HG02840 (cell line): ENCODE data around the gene MTOR.

ENCODE experiments used
- ATAC-seq: cut with Tn5 transposase; IDR thresholded peaks from one replicate; pipeline ENCODE4 v1.9.1; 2021; ENCODE audit warnings: mild to moderate bottlenecking, moderate library complexity, moderate number of reproducible peaks; ENCODE audit not compliant: unreplicated experiment, low FRiP score

Gene MTOR

DNA sequence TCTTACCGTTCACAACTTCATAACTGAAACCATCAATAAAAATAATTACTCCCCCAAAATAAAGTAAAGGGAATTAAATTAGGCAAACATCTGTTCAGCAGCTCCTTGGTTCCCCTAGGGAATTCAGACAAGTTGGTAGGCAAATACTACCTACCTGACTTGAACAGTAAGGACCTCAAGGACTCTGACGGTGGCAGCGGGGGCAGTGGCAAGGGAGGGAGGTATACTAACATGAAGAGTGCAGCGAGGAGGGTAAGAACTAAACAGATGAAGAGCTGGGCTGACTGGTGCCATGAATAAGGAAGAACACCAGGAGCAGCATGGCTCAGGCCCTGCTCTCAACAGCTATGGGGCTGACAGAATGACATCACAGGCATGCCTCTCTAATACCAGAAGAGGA, 33.1 kb downstream of the MTOR start:
- no peak for ATAC-seq

DNA sequence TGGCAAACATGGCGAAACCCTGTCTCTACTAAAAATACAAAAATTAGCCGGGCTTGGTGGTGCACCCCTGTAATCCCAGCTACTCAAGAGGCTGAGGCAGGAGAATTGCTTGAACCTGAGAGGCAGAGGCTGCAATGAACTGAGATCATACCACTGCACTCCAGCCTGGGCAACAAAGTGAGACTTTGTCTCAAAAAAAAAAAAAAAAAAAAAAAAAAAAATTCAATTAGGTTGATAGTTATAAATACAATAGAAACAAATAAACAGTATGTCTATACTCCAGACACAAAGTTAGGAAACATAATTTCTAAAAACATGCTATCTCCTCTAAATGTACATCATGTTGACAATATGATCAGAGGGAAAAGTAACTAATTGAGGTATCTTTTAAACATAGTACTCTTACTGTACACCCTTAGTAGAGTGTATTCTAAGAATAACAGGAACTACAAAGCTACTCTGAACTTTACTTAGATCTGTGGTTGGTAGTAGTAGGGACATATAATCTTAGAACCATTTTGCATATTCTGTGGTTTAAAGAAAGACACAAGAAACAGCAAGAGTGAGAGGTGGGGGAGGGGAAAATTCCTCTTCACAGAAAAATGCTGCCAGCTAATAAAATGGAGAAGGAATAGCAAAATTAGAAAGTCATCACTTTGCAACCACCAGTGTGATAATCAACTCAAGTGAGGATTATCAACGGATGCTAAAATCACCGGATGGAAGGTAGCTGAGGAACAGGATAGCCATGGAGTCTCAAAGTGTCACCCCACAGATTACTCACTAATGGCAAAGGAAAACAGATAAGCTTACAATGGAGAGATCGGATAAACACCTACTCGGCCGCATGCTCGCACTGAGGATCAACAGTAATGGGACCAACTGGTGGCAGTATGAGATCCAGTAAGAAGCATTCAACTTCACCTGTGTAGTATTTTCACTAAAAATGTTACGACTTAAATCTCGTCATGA, 35.0 kb downstream of the MTOR start:
- no peak for ATAC-seq

DNA sequence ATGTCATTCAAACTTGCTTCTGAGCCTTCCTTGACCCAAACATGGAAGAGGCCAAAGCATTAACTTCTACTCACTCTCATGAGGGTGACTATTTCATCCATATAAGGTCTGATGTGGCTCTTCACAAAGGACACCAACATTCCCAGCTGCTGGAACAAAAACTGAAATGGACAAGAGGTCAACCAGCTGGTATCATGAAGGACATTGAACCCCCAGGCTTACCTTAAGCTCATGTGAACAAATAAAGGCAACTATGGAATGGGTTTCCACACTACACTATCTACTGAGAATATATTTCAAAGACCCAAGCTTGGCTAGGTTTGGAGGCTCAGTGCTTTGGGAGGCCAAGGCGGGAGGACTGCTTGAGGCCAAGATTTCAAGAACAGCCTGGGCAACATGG, 46.3 kb downstream of the MTOR start:
- no peak for ATAC-seq

DNA sequence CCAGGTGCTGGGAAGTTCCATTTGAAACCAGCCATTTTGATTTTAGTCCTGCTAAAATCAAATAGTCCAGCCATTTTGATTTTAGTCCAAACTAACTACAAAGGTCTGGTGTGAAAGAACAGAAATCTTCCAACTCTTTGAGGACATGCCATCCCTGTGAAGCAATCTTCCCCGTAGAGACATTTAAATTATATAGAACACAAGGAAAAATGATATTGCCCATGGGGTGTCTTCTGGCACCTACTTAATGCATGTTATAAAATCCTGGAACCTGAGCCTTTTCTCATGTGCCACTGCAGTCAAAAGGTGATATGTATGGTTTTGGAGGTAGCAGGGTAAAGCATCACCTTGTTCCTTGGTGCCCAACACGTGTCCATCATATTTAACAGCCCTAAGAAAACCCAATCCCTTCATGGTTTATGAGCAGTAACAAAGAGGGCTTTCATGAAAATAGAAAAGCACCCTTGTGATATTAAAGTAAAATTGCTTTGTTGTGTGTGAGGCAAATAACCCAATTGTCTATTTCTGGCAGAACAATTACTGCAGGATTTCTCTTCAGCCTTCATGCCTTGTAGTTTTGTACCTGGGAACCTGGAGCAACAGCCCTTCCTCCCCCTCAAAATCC, 46.9 kb downstream of the MTOR start:
- no peak for ATAC-seq

DNA sequence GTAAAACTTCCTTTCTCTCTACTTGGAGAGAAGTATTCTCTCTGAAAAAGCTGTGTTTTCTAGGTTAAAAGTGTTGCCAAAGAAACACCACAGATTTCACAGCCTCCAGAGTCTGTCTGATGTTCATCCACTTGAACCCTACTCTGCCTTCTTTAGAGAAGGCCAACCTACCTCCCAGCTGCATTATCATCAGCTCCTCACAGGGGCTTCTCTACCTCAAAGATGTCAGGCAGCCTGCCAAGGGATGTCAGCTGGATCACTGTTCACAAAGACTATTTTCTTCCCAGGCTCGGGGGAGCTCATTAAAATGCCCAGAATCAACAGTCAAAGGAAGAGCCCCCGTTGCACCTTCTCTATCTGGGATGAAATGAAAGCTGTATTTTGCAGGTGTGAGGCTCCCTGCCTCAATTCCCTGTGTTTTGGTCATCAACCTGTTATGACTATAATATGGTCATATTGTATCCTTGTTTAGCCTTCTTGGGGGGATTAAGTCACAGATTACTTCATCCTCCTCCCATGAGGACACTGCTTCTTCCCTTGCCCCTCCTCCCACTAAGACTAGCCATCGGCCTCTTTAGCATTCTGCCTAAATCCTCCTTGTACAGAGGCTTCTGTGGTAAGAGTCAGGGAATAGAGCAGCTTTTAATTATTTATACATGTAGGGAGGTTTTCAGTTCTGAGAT, 47.5 kb downstream of the MTOR start:
- ATAC-seq: no peak

DNA sequence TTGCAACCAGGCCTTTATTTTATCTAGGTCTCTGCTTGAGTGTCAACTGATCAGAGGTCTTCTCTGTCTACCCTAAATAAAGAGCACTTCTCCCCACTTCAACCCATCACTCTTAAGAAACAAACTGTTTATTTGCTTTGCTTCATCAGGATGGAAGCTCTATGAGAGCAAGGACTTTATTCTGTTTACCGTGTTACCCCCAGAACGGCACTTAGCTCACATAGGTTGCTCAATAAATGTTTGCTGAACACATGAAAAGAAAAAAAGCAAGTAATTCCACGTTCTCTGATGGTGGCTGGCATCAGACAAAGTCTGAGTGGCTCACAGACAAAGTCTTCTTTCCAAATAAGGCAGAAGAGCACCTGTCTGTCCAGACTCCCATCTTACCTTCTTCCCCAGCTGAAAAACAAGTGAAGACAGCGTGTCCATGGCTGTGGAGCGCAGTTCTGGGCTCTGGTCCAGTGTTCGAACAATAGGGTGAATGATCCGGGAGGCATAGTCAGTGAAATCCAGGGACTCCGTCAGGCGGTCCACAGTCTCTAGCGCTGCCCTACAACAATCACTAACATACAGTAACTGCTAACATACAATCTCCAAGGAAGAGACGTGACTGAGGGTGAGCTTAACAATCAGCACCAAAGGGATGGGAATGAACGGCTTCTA, 50.3 kb downstream of the MTOR start:
- ATAC-seq: no peak

DNA sequence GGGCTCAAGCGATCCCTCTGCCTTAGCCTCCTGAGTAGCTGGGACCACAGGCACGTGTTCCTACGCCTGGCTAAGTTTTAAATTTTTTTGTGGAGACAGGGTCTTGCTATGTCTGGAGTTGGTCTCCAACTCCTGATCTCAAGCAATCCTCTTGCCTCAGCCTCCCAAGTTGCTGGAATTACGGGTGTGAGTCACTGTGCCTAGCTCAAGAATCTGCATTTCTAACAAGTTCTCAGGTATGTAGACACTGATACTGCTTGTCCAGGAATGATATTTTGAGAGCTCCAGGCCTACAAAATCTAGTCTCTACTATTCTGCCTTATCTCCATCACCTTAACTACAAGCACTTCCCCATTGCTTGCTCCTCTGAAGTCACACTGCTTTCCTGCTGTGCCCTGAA, 50.9 kb downstream of the MTOR start:
- no peak for ATAC-seq

DNA sequence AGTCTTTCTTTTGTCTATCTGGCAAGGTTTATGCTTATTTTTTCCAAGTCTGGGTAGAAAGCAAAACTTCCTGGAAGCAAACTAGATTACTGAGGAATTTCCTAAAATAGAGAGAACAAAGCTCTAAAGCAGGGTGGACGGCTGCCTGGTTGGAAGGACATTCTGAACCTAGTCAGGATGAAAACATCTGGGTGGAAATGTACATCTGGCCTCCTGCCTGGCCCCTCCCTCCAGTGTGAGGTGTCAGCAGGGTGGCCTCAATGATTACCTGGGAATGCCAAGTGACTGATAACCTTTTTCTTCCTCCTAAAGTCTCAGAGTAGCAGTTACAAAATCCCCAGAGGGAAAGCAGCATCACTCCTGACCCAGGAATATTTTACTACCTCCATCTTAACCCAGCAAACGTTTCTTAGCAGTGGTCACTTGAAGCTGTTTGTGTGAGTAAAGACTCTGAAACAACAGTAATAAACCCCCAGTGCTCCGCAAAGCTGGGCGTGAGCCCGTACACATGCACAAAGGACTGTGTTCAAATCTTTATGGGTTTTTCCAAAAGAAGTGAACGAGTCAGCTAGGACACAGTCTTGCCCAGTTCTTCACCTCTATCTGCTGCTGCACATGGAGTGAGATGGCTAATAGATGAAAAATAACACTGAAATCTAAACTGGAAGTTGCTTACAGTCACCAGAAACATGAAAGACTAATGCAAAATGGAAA, 54.3 kb downstream of the MTOR start:
- no peak for ATAC-seq

DNA sequence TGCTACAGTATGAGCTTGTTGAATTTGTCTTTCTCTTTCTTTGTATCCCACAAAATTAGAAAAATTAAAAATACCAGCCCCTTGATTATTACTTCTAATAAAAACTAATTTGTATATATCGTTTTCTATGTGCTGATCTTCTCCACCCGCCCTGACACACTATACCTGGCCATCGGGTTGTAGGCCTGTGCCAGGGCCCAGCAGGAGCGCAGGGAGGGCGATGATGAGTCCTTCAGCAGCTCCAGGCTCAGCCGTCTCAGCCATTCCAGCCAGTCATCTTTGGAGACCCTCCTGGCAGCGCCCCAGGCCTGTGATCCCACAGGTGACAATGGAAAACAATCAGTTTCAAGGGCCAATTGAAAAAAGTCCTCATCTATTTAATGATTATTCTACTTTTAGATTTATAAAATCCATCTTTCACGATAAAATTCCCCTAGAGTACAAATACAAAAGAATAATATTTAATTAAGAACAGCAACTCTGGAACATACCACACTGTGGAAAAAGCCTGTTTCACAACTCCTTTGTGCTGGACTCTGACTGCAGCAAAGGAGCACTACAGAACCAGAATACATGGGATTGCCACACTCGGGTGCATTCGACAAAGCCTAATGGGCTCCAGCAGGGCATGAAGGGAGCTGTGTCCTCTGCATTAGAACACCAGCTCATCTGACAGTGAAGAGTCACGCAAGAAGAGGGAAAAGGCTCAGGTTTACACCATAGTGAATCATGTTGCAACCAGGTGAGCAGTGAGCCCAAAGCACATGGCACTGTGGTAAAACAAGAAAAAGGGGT, 57.8 kb downstream of the MTOR start:
- no peak for ATAC-seq

DNA sequence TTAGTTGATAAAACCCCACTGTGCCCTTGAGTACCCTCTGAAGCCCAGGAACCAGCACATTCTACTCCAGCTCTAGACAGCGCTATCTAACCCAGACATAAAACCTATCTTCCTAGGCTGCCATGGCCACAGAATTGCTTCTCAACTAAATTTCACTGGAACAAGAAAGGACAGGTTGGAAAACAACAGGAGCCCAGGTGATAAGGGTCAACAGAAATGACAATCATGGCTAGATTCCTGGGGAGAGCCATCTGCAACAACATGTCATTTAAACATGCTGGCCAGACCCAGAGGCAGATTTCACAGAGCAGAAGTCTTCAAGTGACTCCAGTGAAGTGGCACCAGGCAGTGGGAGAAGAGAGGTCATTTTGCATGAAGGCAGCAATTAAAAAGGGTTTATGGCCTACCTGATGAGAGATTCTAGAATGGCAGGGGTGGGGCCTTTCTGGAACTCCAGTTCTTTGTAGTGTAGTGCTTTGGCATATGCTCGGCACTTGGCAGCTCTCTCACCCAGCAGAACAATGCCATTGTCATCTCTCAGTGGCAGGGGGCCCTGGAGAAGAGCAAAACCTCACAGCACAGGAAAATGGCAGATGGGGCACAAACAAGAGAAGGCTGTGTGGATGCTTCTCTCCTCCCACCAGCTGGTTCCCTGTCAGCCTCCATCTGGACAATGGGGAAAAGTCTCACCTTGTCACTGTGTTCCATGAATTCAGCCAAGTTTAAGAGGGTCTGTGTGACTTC, 63.3 kb downstream of the MTOR start:
- no peak for ATAC-seq

DNA sequence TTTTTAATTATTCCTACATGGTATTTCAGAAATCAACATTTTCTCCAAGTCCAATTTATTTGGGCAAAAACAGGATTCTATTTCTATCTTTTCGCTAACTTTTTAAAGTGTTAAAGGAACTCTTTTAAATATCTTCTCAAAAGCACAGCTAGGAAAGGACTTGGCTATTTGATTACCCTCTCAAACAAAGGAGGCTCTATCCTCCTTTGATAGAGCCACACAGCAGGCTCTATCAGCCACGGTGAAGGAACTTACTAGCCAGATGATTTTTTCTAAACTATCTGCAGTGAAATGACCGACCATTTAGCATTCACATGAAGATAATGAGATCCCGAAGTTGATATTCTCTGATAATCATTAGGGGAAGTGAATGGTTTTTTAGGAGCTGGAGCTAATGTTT, 64.1 kb downstream of the MTOR start:
- ATAC-seq: no peak

DNA sequence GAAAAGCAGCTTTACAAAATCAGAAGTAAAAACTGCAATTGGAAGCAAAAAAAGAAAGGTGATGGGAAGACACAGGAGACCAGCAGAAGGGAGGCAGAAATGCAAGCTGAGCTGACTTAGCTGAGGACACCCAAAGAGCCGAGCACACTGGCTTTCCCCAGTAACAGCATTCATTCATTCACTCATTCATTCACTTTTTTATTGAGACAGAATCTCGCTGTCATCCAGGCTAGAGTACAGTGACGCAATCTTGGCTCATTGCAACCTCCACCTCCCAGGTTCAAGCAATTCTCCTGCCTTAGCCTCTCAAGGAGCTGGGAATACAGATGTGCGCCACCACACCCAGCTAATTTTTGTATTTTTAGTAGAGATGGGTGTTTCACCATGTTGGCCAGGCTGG, 65.0 kb downstream of the MTOR start:
- no peak for ATAC-seq

DNA sequence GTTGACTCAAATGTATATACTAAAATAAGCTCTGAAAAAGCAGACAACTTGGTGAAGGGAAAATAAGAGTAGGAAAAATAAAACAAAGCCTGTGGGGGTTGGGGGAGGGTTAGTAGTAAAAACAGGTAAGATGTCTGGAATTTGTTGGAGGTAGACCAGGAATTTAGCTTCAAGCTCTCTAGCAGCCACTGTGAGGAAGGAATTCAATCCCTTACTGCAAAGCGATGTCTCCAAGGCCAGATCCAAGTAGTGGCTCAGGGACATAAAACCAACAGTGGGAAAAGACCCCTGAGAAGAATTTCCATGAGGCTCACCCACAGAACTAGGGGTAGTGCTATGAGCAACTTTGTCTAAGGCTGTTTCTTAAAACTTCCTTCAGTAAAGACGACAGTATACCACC, 65.4 kb downstream of the MTOR start:
- no peak for ATAC-seq

DNA sequence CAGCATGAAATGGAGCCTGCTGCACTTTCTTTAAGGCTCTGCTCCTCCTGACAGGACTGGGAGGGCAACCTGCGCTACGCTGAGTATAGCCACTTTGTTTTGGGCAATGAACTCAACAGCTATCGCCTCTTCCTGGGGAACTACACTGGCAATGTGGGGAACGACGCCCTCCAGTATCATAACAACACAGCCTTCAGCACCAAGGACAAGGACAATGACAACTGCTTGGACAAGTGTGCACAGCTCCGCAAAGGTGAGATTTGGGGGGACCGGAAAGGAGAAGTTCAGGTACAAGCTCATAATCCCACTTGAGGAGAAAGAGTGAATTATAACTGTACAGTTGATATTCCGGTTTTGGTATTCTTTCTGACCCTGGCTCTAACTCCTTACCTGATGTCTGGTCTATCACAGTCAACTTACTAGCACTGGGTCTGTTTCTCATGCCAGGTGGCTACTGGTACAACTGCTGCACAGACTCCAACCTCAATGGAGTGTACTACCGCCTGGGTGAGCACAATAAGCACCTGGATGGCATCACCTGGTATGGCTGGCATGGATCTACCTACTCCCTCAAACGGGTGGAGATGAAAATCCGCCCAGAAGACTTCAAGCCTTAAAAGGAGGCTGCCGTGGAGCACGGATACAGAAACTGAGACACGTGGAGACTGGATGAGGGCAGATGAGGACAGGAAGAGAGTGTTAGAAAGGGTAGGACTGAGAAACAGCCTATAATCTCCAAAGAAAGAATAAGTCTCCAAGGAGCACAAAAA, 67.8 kb downstream of the MTOR start:
- no peak for ATAC-seq

DNA sequence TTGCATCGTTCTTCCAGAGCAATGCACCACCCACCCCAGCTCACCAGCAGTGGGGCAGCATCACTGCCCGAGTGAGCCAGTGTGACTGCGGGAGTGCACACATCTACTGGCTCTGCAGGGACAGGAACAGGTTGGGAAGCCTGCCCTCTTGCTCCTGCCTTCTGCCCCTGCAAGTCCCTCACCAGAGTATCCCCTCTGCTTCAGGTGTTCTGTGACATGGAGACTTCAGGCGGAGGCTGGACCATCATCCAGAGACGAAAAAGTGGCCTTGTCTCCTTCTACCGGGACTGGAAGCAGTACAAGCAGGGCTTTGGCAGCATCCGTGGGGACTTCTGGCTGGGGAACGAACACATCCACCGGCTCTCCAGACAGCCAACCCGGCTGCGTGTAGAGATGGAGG, 69.0 kb downstream of the MTOR start:
- no peak for ATAC-seq

DNA sequence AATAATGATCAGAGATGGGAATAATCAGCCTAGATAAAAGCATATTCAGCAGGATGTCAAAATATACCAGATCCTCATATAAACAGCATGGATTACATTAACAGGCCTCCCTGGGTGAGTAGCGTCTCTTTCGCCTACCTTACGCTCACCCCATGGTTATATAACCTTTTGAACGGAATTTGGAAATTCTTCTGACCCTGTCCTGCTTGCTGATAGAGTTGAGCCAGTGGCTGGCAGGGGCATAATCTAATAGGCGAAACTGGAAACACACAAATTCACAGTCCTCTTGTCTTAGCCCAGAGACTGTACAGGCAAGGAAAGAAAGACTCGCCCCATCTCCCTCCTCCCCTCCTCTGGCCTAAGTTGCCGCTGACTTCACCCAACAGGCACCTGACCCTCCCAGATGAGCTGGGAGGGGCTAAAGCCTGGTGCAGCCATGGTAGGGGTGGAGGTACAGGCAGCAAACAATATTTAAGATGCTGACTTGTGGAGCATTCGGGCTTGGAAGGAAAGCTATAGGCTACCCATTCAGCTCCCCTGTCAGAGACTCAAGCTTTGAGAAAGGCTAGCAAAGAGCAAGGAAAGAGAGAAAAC, 73.4 kb downstream of the MTOR start, which contains the start of gene ANGPTL7:
Gene ANGPTL7, plus strand, starts transcription at position 498 of the 594 bp plus-strand sequence. CDS start 225 bp downstream, outside the sequence.
- ATAC-seq: no peak

DNA sequence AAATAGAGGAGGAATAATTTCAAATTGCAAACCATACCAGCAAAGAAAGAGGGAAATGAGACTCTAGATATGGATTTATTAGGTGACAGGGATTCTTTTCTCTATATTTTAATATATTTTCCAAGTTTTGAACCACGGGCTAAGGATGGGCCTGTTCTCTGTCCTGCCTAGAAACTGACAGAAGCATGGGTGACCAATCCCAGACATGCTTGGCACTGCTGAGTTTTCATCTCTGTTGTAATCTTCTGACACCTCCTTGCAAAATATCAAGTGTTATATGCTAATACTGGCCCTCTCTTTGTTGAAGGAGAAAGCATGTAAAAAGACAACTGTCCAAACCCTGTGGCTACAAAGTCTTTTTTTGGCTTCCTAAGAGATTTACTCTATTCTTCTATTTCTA, 74.0 kb downstream of the MTOR start:
- no peak for ATAC-seq

DNA sequence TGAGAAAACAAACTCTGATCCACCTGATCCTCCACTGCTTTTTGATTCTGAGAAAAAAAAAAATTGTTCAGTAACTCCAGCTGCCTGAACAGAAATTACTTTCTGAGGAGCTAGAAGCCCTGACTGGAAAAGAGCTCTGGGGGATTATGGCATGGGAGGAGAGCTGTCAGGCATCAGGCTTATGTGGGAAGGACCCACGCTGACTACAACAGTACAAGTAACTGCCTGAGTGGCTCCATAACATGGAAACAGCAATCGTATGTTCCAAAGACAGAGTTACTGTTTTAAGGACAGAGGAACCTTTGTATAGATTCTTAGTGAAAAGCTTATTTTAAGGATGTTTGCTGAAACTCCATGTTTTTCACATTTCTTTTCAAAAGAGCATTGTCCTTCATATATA, 74.4 kb downstream of the MTOR start:
- ATAC-seq: no peak
